NT2/D1 (cell line): Measurements from ENCODE around the gene LRRFIP1.

Source experiments
- YY1 ChIP-seq: IDR thresholded peaks from 2 replicates; pipeline ENCODE4 v1.6.1; 2011; ENCODE audit not compliant: insufficient read length, insufficient read depth
- ZNF274 ChIP-seq: IDR thresholded peaks from 2 replicates; pipeline ENCODE4 v1.6.1; 2011; ENCODE audit warnings: mild to moderate bottlenecking, low read depth, low read length

- TF ChIP-seq ZNF274 (no peak), YY1 (no peak)
Observed at GRCh38 chr2:237661270-237661669, 33.9 kb downstream of the LRRFIP1 start.
